HEK293 (cell line): Measurements from ENCODE around the gene TNS1.

Experiments used
- CTCF ChIA-PET: fragments of 350-600 bp; formaldehyde crosslinking; extraction: SDS; loops from one replicate; lab custom pipeline; 2021; ENCODE audit warnings: antibody characterized with exemption; lab: Yijun Ruan, JAX
- POLR2A ChIA-PET: fragments of 300-600 bp; formaldehyde crosslinking; extraction: SDS; loops from one replicate; lab custom pipeline; 2020; ENCODE audit warnings: antibody characterized with exemption, inconsistent platforms; lab: Yijun Ruan, JAX
- H3K27ac ChIP-seq: fragments of 200-500 bp; sonication (Bioruptor generic); 2 replicates; pipeline ENCODE4 v1.5.1; 2014; ENCODE audit warnings: low read depth, low read length, control low read depth, inconsistent platforms; ENCODE audit errors: extremely low read depth
- H3K36me3 ChIP-seq, 2 experiments: fragments of 200-500 bp in 1 of 2; sonication (Bioruptor generic) in 1 of 2; 1 replicate in 1 of 2; 2 replicates in 1 of 2; pipeline ENCODE4 v1.5.1; 2014 to 2017; ENCODE audit warnings: inconsistent platforms in 2 of 2, low read length in 2 of 2; ENCODE audit not compliant: control insufficient read depth in 2 of 2, insufficient read depth in 1 of 2
- H3K4me1 ChIP-seq: fragments of 200-500 bp; sonication (Bioruptor generic); 2 replicates; pipeline ENCODE4 v1.5.1; 2014; ENCODE audit warnings: mild to moderate bottlenecking, low read length, inconsistent platforms; ENCODE audit not compliant: control insufficient read depth, insufficient read depth
- H3K4me3 ChIP-seq: 2 replicates; pipeline ENCODE4 v1.5.1; 2011; ENCODE audit warnings: low read depth, mild to moderate bottlenecking, control low read depth, low read length, moderate library complexity
- H3K9me3 ChIP-seq: fragments of 200-500 bp; sonication (Bioruptor generic); 2 replicates; pipeline ENCODE4 v1.5.1; 2014; ENCODE audit warnings: low read depth, low read length, inconsistent platforms; ENCODE audit not compliant: control insufficient read depth, insufficient read depth
- BCL11A ChIP-seq: fragments of 450-650 bp; formaldehyde crosslinking; IDR thresholded peaks from 2 replicates; pipeline ENCODE4 v1.5.1; 2016; ENCODE audit warnings: low read depth, missing biosample characterization, missing genetic modification characterization
- GLIS1 ChIP-seq: fragments of 450-650 bp; formaldehyde crosslinking; IDR thresholded peaks from 2 replicates; pipeline ENCODE4 v1.5.1; 2016; ENCODE audit warnings: missing biosample characterization, missing genetic modification characterization
- HOXA7 ChIP-seq: sonication (generic); formaldehyde crosslinking; IDR thresholded peaks from 2 replicates; pipeline ENCODE4 v1.8.1; 2022; ENCODE audit warnings: missing genetic modification reagents, borderline replicate concordance
- MYNN ChIP-seq: fragments of 450-650 bp; formaldehyde crosslinking; IDR thresholded peaks from 2 replicates; pipeline ENCODE4 v1.5.1; 2016; ENCODE audit warnings: missing biosample characterization, missing genetic modification characterization, borderline replicate concordance
- REST ChIP-seq: fragments of 450-650 bp; formaldehyde crosslinking; IDR thresholded peaks from 2 replicates; pipeline ENCODE4 v1.5.1; 2016; ENCODE audit warnings: missing biosample characterization, missing genetic modification characterization
- SCRT1 ChIP-seq: fragments of 450-650 bp; formaldehyde crosslinking; IDR thresholded peaks from 2 replicates; pipeline ENCODE4 v1.5.1; 2016; ENCODE audit warnings: missing biosample characterization, missing genetic modification characterization, borderline replicate concordance
- WT1 ChIP-seq: fragments of 450-650 bp; formaldehyde crosslinking; IDR thresholded peaks from 2 replicates; pipeline ENCODE4 v1.5.1; 2016; ENCODE audit warnings: missing biosample characterization, missing genetic modification characterization
- ZBTB17 ChIP-seq: fragments of 450-650 bp; formaldehyde crosslinking; IDR thresholded peaks from 2 replicates; pipeline ENCODE4 v1.5.1; 2016; ENCODE audit warnings: missing biosample characterization, missing genetic modification characterization
- ZBTB21 ChIP-seq: fragments of 450-650 bp; formaldehyde crosslinking; IDR thresholded peaks from 2 replicates; pipeline ENCODE4 v1.5.1; 2017; ENCODE audit warnings: missing biosample characterization, missing genetic modification characterization
- ZNF175 ChIP-seq: fragments of 450-650 bp; formaldehyde crosslinking; IDR thresholded peaks from 2 replicates; pipeline ENCODE4 v1.5.1; 2016; ENCODE audit warnings: missing biosample characterization, missing genetic modification characterization
- ZNF2 ChIP-seq: fragments of 450-650 bp; formaldehyde crosslinking; IDR thresholded peaks from 2 replicates; pipeline ENCODE4 v1.5.1; 2016; ENCODE audit warnings: missing biosample characterization, missing genetic modification characterization
- ZNF302 ChIP-seq: fragments of 450-650 bp; formaldehyde crosslinking; IDR thresholded peaks from 2 replicates; pipeline ENCODE4 v1.5.1; 2016; ENCODE audit warnings: missing biosample characterization, missing genetic modification characterization, low read depth
- ZNF324 ChIP-seq: fragments of 450-650 bp; formaldehyde crosslinking; IDR thresholded peaks from 2 replicates; pipeline ENCODE4 v1.5.1; 2016; ENCODE audit warnings: missing biosample characterization, missing genetic modification characterization
- ZNF354C ChIP-seq: fragments of 450-650 bp; formaldehyde crosslinking; IDR thresholded peaks from 2 replicates; pipeline ENCODE4 v1.5.1; 2016; ENCODE audit warnings: missing biosample characterization, missing genetic modification characterization, low read depth, borderline replicate concordance
- ZNF394 ChIP-seq: fragments of 450-650 bp; formaldehyde crosslinking; IDR thresholded peaks from 2 replicates; pipeline ENCODE4 v1.5.1; 2016; ENCODE audit warnings: missing biosample characterization, missing genetic modification characterization, mild to moderate bottlenecking, moderate library complexity, borderline replicate concordance
- ZNF423 ChIP-seq: fragments of 450-650 bp; formaldehyde crosslinking; IDR thresholded peaks from 2 replicates; pipeline ENCODE4 v1.5.1; 2016; ENCODE audit warnings: missing biosample characterization, missing genetic modification characterization
- ZNF48 ChIP-seq: fragments of 450-650 bp; formaldehyde crosslinking; IDR thresholded peaks from 2 replicates; pipeline ENCODE4 v1.5.1; 2016; ENCODE audit warnings: missing biosample characterization, missing genetic modification characterization
- ZNF544 ChIP-seq: fragments of 450-650 bp; formaldehyde crosslinking; IDR thresholded peaks from 2 replicates; pipeline ENCODE4 v1.5.0; 2017; ENCODE audit warnings: missing biosample characterization, missing genetic modification characterization
- ZNF558 ChIP-seq: fragments of 450-650 bp; formaldehyde crosslinking; IDR thresholded peaks from 2 replicates; pipeline ENCODE4 v1.5.1; 2016; ENCODE audit warnings: missing biosample characterization, missing genetic modification characterization
- ZNF600 ChIP-seq: fragments of 450-650 bp; formaldehyde crosslinking; IDR thresholded peaks from 2 replicates; pipeline ENCODE4 v1.5.1; 2016; ENCODE audit warnings: missing biosample characterization, missing genetic modification characterization
- ZNF639 ChIP-seq: fragments of 450-650 bp; formaldehyde crosslinking; IDR thresholded peaks from 2 replicates; pipeline ENCODE4 v1.5.1; 2016; ENCODE audit warnings: missing biosample characterization, missing genetic modification characterization
- ZNF747 ChIP-seq: fragments of 450-650 bp; formaldehyde crosslinking; IDR thresholded peaks from 2 replicates; pipeline ENCODE4 v1.5.1; 2016; ENCODE audit warnings: missing biosample characterization, missing genetic modification characterization

The TNS1 gene

DNA sequence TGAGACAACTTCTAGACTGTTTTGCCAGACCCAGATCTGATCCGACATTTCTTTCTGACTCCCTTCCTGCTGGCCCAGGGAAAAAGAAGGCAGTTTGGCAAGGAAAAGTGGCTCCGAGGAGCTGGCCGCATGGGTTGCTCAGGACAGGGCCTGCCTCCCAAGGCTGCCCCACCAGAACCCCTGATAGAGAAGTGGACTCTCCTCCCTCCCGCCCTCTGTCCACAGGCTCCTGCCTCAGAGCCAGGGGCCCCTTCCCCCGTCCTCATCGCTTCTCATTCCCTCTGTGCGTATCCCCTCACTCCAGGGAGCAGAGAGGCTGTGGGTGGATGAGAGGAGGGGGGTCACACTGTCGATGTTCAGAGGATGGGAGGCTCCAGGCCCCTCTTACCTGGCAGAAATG lies 110.2 kb downstream of the TNS1 start:
- H3K27ac ChIP-seq, result no peak overlapping the region
- H3K36me3 ChIP-seq, result peaks cover 0 to 10% of the 10 kb centered on the region in 2 experiments; a peak in 1 of 3 replicates
- H3K9me3 ChIP-seq, result no peaks in the 10 kb centered on the region
- H3K4me1 ChIP-seq, result no peaks in the 10 kb centered on the region
- POLR2A ChIA-PET, result no interaction called here
- no peak overlapping the region for H3K4me3 ChIP-seq
- no peak for TF ChIP-seq ZNF639 (tag by site-specific recombination)
- TF ChIP-seq ZNF48 (tag by site-specific recombination), result no peak
- TF ChIP-seq ZBTB21 (tag by site-specific recombination), result no peak
- no peak for TF ChIP-seq ZNF2 (tag by site-specific recombination)
- no peak for TF ChIP-seq ZBTB17 (tag by site-specific recombination)
- TF ChIP-seq WT1 (tag by site-specific recombination), result no peak
- no peak for TF ChIP-seq GLIS1
- no peak for TF ChIP-seq REST (tag by site-specific recombination)
- TF ChIP-seq ZNF600 (tag by site-specific recombination), result no peak
- no peak for TF ChIP-seq ZNF558 (tag by site-specific recombination)
- TF ChIP-seq MYNN (tag by site-specific recombination), result no peak
- no peak for TF ChIP-seq ZNF544
- TF ChIP-seq ZNF354C, result no peak
- no peak for TF ChIP-seq ZNF394 (tag by site-specific recombination)
- TF ChIP-seq ZNF175, result no peak
- TF ChIP-seq, all 188 proteins: peak for 0
- CTCF ChIA-PET, result interaction anchor here (1.2 to 17.5 kb wide), 2 partner anchors 97 to 103 kb away, joined by 3 to 387 read pairs; no protein-coding TSS in a partner anchor

GRCh38 chr2:217890445-217890844 lies 112.3 kb downstream of the TNS1 start:
- H3K4me1 ChIP-seq, result no peaks in the 10 kb centered on the region
- no peaks in the 10 kb centered on the region for H3K9me3 ChIP-seq
- no peak overlapping the region for H3K4me3 ChIP-seq
- POLR2A ChIA-PET, result interaction anchor here (1.1 kb wide), 1 partner anchor 97 kb away, joined by 4 read pairs; no protein-coding TSS in a partner anchor
- CTCF ChIA-PET, result interaction anchor here (0.6 to 17.5 kb wide), 7 partner anchors 9 to 911 kb away, joined by 3 to 387 read pairs (median 7); no protein-coding TSS in a partner anchor
- TF ChIP-seq BCL11A (tag by site-specific recombination) (no peak), ZNF302 (tag by site-specific recombination) (no peak), HOXA7 (CRISPR knock-in tag) (no peak), ZNF747 (tag by site-specific recombination) (no peak), ZNF175 (no peak), ZNF423 (tag by site-specific recombination) (no peak), ZNF324 (tag by site-specific recombination) (no peak), SCRT1 (tag by site-specific recombination) (no peak), ZBTB21 (tag by site-specific recombination) (no peak)
- H3K36me3 ChIP-seq, result peaks cover 0 to 10% of the 10 kb centered on the region in 2 experiments; a peak in 1 of 3 replicates
- no peak overlapping the region for H3K27ac ChIP-seq
